Stimulated activated naive CD8-positive, alpha-beta T cell treated with anti-CD3 and anti-CD28 coated beads, Interleukin-15, Interleukin-2, amounts not matched to agents 100 ng/mL and 50 ng/mL, for 24 hours (primary cell): ENCODE results near the gene FOXJ1.

Experiments used
- H3K27ac Mint-ChIP-seq: one replicate; pipeline ENCODE4 v1.8.0; 2021; ENCODE audit warnings: mild to moderate bottlenecking, mixed read lengths
- H3K27me3 Mint-ChIP-seq: one replicate; pipeline ENCODE4 v1.8.0; 2021; ENCODE audit warnings: mixed read lengths
- H3K36me3 Mint-ChIP-seq: one replicate; pipeline ENCODE4 v1.8.0; 2021; ENCODE audit warnings: low read depth, mixed read lengths
- H3K4me1 Mint-ChIP-seq: one replicate; pipeline ENCODE4 v1.8.0; 2021; ENCODE audit warnings: low read depth, mixed read lengths
- H3K4me3 Mint-ChIP-seq: one replicate; pipeline ENCODE4 v1.8.0; 2021; ENCODE audit warnings: mild to moderate bottlenecking, mixed read lengths
- H3K9me3 Mint-ChIP-seq: one replicate; pipeline ENCODE4 v1.8.0; 2021; ENCODE audit warnings: mixed read lengths

FOXJ1 gene

GRCh38 chr17:76104140-76104895 is 36.7 kb downstream of the FOXJ1 start:
- Mint-ChIP-seq H3K9me3 (no peaks in the 10 kb centered on the region), H3K27ac (peak overlapping the region; percentile 95), H3K27me3 (no peaks in the 10 kb centered on the region), H3K4me3 (peak overlapping the region; percentile 97), H3K36me3 (peaks cover 17% of the 10 kb centered on the region), H3K4me1 (peaks cover 34% of the 10 kb centered on the region)

GRCh38 chr17:76103274-76104139 is 37.5 kb downstream of the FOXJ1 start, which contains the start of gene EXOC7:
Gene EXOC7, minus strand, starts transcription at chr17:76103787. Its CDS starts 95 bp downstream, at chr17:76103692.
- H3K27me3 Mint-ChIP-seq = no peaks in the 10 kb centered on the region
- H3K4me1 Mint-ChIP-seq = peaks cover 34% of the 10 kb centered on the region
- H3K4me3 Mint-ChIP-seq = peak within 1 kb of the TSS; percentile 97
- peaks cover 23% of the 10 kb centered on the region for H3K36me3 Mint-ChIP-seq
- H3K27ac Mint-ChIP-seq = peak within 1 kb of the TSS; percentile 95
- no peaks in the 10 kb centered on the region for H3K9me3 Mint-ChIP-seq

- Mint-ChIP-seq H3K36me3 (peaks cover 25% of the 10 kb centered on the region), H3K27me3 (no peaks in the 10 kb centered on the region), H3K9me3 (no peaks in the 10 kb centered on the region), H3K4me3 (peak overlapping the region; percentile 97), H3K27ac (peak overlapping the region; percentile 95), H3K4me1 (peaks cover 34% of the 10 kb centered on the region)
Measured at GRCh38 chr17:76102944-76103273, 38.1 kb downstream of the FOXJ1 start.

GRCh38 chr17:76097716-76098295 is 43.2 kb downstream of the FOXJ1 start:
- Mint-ChIP-seq H3K36me3 (peaks cover 49% of the 10 kb centered on the region), H3K27me3 (no peaks in the 10 kb centered on the region), H3K27ac (no peak overlapping the region), H3K4me1 (peaks cover 23% of the 10 kb centered on the region), H3K4me3 (no peak overlapping the region), H3K9me3 (no peaks in the 10 kb centered on the region)

DNA sequence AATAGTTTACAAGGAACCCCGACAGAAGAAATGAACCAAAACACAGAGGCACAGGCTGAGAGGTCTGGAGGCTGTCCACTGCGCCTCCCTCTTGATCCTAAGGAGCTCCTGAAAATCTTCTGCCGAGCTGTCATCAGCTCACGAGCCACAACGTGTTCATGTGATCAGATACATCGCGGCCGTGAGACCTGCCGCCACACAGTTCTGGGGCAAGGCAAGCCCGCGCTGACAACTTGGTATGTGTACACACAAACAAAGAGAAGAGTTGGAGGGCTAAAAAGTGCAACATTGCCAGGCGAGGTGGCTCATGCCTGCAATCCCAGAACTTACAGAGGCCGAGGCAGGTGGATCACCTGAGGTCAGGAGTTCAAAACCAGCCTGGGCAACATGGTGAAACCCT is 45.1 kb downstream of the FOXJ1 start:
- H3K27ac Mint-ChIP-seq = no peak overlapping the region
- H3K27me3 Mint-ChIP-seq = no peaks in the 10 kb centered on the region
- H3K4me3 Mint-ChIP-seq = no peak overlapping the region
- H3K36me3 Mint-ChIP-seq = peaks cover 46% of the 10 kb centered on the region
- H3K9me3 Mint-ChIP-seq = no peaks in the 10 kb centered on the region
- H3K4me1 Mint-ChIP-seq = peaks cover 12% of the 10 kb centered on the region

DNA sequence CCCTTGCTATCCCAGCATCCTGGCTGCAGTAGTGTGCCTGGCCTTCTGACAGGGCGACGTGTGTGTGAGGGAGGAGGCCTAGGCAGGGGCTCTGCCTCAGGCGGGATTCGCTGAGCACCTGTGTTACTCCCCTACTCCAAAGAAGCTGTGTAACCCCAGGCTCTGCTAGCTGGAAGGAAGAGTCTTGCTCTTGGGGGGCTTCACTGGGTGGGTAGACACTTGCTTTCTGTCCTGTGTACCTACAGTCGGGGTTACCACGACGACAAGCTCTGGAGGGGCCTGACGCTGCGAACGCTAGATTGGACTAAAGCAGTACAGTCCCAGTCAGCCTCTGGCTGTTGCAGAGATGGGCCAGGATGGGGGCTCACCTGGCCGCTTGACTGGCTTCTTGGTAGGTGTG is 47.0 kb downstream of the FOXJ1 start:
- H3K27ac Mint-ChIP-seq = no peak overlapping the region
- H3K9me3 Mint-ChIP-seq = no peaks in the 10 kb centered on the region
- no peak overlapping the region for H3K4me3 Mint-ChIP-seq
- peaks cover 35% of the 10 kb centered on the region for H3K36me3 Mint-ChIP-seq
- no peaks in the 10 kb centered on the region for H3K27me3 Mint-ChIP-seq
- H3K4me1 Mint-ChIP-seq = peaks cover 8% of the 10 kb centered on the region

GRCh38 chr17:76092526-76093413 is 48.3 kb downstream of the FOXJ1 start:
- Mint-ChIP-seq H3K27ac (no peak overlapping the region), H3K9me3 (no peaks in the 10 kb centered on the region), H3K36me3 (peaks cover 28% of the 10 kb centered on the region)

DNA sequence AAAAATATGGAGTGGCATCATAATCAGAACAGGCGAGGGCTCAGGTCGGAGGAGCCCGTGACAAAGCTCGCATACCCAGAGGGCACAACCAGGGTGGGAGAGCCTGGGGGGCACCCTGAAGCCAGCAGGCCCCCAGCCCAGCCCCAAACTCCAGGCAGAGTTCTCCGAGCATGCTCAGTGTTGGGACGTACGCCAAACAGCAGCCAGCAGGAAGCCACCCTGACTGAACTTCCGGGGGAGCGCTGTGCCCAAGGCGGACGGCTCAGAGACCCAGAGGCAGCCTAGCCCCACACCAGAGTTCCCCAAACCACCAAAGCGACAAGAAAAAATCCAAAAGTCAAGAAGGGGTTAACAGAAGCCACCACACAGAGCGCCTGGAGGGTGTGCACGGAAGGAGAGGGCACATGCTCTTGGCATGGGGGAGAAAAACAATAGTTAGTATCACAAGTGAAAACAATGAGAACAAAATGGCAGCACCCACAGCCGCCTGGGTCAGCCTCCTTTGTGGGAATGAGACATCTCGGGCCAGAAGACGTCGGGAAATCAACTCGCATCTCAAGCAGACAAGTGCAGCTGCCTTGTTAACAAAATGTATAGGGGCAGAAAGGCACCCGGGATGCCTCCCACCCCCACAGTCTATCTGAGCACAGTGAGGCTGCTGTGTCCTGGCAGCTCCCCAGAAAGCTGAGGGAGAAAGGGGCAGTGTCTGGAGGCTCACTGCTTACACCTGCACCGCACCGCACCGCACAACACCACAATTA is 49.3 kb downstream of the FOXJ1 start:
- H3K4me3 Mint-ChIP-seq = peak overlapping the region; percentile 13
- peak overlapping the region; percentile 40 for H3K27ac Mint-ChIP-seq
- peaks cover 8% of the 10 kb centered on the region for H3K4me1 Mint-ChIP-seq
- H3K36me3 Mint-ChIP-seq = peaks cover 19% of the 10 kb centered on the region
- H3K27me3 Mint-ChIP-seq = no peaks in the 10 kb centered on the region
- H3K9me3 Mint-ChIP-seq = no peaks in the 10 kb centered on the region

More at GRCh38 chr17:76092526-76093413, 48.3 kb downstream of the FOXJ1 start:
- Mint-ChIP-seq H3K27me3 (no peaks in the 10 kb centered on the region), H3K4me3 (no peak overlapping the region), H3K4me1 (peaks cover 8% of the 10 kb centered on the region)

GRCh38 chr17:76090517-76091129 is 50.4 kb downstream of the FOXJ1 start:
- Mint-ChIP-seq H3K9me3 (no peaks in the 10 kb centered on the region), H3K36me3 (peaks cover 15% of the 10 kb centered on the region), H3K27me3 (no peaks in the 10 kb centered on the region), H3K4me3 (no peak overlapping the region), H3K27ac (peak overlapping the region; percentile 31), H3K4me1 (peaks cover 4% of the 10 kb centered on the region)

DNA sequence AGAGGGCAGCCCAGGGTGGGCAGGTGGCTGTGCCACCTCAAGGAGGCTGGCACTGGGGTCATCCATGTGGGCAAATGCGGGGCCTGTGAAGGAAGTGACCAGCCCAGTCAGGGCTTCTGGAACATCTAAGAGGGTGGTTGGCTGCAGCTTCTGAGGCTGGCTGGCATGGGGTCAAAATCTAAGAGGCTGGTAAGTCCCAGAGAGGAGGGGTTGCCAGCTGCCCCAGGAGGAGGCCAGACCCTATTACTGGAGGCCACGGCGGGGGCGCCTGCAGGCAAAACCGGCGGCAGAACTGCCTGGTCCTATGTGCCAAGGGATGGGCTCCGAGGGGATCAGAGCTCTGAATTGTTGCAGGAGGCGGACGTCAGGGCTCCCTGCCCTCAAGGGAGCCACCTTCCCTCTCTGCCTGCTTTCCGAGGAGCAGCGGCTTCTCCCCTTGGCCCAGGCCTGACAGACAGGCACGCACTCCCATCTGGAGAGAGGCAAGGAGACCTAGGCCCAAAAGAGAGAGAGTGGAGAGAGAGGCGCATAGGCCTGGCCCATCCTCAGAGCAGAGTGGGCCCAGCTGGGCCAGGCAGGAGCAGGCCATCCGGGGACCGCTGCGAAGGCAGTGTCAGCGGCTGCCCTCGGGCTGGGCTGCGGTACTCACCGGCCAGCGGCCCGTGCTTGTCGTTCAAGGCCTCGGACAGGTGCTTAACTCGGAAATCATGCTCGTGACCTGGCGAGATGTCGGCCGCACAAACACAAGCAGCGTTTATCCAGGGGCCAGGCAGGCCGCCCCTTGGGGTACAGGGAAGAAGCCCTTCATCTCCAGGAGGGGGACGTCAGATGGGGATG is 51.1 kb downstream of the FOXJ1 start:
- Mint-ChIP-seq H3K27me3 (no peaks in the 10 kb centered on the region), H3K9me3 (no peaks in the 10 kb centered on the region), H3K27ac (no peak overlapping the region), H3K4me1 (peaks cover 4% of the 10 kb centered on the region), H3K36me3 (peaks cover 16% of the 10 kb centered on the region), H3K4me3 (no peak overlapping the region)

- Mint-ChIP-seq H3K36me3 (peaks cover 24% of the 10 kb centered on the region), H3K27ac (no peak overlapping the region), H3K4me1 (peaks cover 4% of the 10 kb centered on the region), H3K9me3 (no peaks in the 10 kb centered on the region), H3K27me3 (no peaks in the 10 kb centered on the region), H3K4me3 (no peak overlapping the region)
Measured at GRCh38 chr17:76088868-76089576, 52.0 kb downstream of the FOXJ1 start.

- Mint-ChIP-seq H3K4me3 (no peak overlapping the region), H3K36me3 (peaks cover 21% of the 10 kb centered on the region), H3K9me3 (no peaks in the 10 kb centered on the region), H3K4me1 (peaks cover 4% of the 10 kb centered on the region), H3K27me3 (no peaks in the 10 kb centered on the region), H3K27ac (no peak overlapping the region)
Measured at GRCh38 chr17:76088041-76088867, 52.8 kb downstream of the FOXJ1 start.
